Peyer's patch (tissue), 4 donors: ENCODE measurements around the gene ZNRF1.

Experiments used
- CTCF ChIP-seq, 6 experiments: fragments of 450-650 bp in 4 of 6; fragments of 200-600 bp in 2 of 6; sonication (generic) in 1 of 6; IDR thresholded peaks; one replicate each; pipeline ENCODE4 v1.5.1; 2017 to 2019; ENCODE audit warnings: antibody characterized with exemption in 6 of 6, mild to moderate bottlenecking in 3 of 6, moderate library complexity in 1 of 6
- POLR2A ChIP-seq, 2 donors: fragments of 450-650 bp; IDR thresholded peaks; one replicate each; pipeline ENCODE4 v1.5.1; 2017; ENCODE audit warnings: antibody characterized with exemption in 2 of 2, mild to moderate bottlenecking in 2 of 2, moderate library complexity in 2 of 2

- TF ChIP-seq POLR2A (IDR thresholded peaks at IDR 0.05) = no peak
- no peak for TF ChIP-seq CTCF (IDR thresholded peaks at IDR 0.05)
Measured at GRCh38 chr16:75103994-75104393, 105.2 kb downstream of the ZNRF1 start.
